DND-41 (cell line): ENCODE measurements around the gene PSMD13.

Experiments used
- ATAC-seq: fragments of 200-7000 bp; cut with Tn5 transposase; 3 replicates; pipeline ENCODE4 v1.9.1; 2021; ENCODE audit warnings: low read depth; ENCODE audit not compliant: insufficient read depth
- DNase-seq: peaks from one replicate; pipeline ENCODE4 v3.0.0-alpha.2; 2020
- H2AFZ ChIP-seq: 2 replicates; pipeline ENCODE4 v1.6.0; 2012; ENCODE audit warnings: low read depth, low read length
- H3K27ac ChIP-seq: 2 replicates; pipeline ENCODE4 v1.5.1; 2012; ENCODE audit warnings: low read length, inconsistent platforms
- H3K27me3 ChIP-seq: fragments of 200-600 bp; sonication (generic); 2 replicates; pipeline ENCODE4 v1.6.0; 2012; ENCODE audit warnings: low read length, mild to moderate bottlenecking, inconsistent platforms; ENCODE audit not compliant: insufficient read depth, poor library complexity
- H3K36me3 ChIP-seq: 2 replicates; pipeline ENCODE4 v1.5.1; 2012; ENCODE audit warnings: low read length, inconsistent platforms; ENCODE audit not compliant: insufficient read depth
- H3K4me1 ChIP-seq: 2 replicates; pipeline ENCODE4 v1.5.1; 2012; ENCODE audit warnings: mild to moderate bottlenecking, low read length; ENCODE audit not compliant: insufficient read depth
- H3K4me2 ChIP-seq: 2 replicates; pipeline ENCODE4 v1.6.0; 2012; ENCODE audit warnings: mild to moderate bottlenecking, moderate library complexity, low read length, inconsistent platforms; ENCODE audit not compliant: insufficient read depth
- H3K4me3 ChIP-seq, 2 experiments: fragments of 200-600 bp in 1 of 2; shearing (Covaris generic) in 1 of 2; 2 replicates each; pipeline ENCODE4 v1.5.1; 2012 to 2016; ENCODE audit warnings: inconsistent platforms in 2 of 2, low read length in 2 of 2, mild to moderate bottlenecking in 2 of 2, low read depth in 1 of 2, moderate library complexity in 1 of 2
- H3K79me2 ChIP-seq: 2 replicates; pipeline ENCODE4 v1.6.0; 2012; ENCODE audit warnings: low read length, inconsistent platforms; ENCODE audit not compliant: insufficient read depth
- H3K9ac ChIP-seq: 2 replicates; pipeline ENCODE4 v1.6.0; 2012; ENCODE audit warnings: low read depth, mild to moderate bottlenecking, inconsistent platforms, low read length, moderate library complexity
- H3K9me3 ChIP-seq: 2 replicates; pipeline ENCODE4 v1.5.1; 2012; ENCODE audit warnings: low read length, moderate library complexity, mild to moderate bottlenecking, inconsistent platforms; ENCODE audit not compliant: insufficient read depth, severe bottlenecking
- H4K20me1 ChIP-seq: 2 replicates; pipeline ENCODE4 v1.6.0; 2012; ENCODE audit warnings: low read length; ENCODE audit not compliant: insufficient read depth
- CTCF ChIP-seq: IDR thresholded peaks from 2 replicates; pipeline ENCODE4 v1.5.1; 2012; ENCODE audit warnings: borderline replicate concordance, low read length, moderate library complexity, mild to moderate bottlenecking; ENCODE audit not compliant: poor library complexity, severe bottlenecking; ENCODE audit errors: extremely low read depth
- EZH2 ChIP-seq: IDR thresholded peaks from 3 replicates; pipeline ENCODE4 v1.6.1; 2012; ENCODE audit warnings: borderline replicate concordance, low read depth, mild to moderate bottlenecking, moderate library complexity, low read length, inconsistent platforms; ENCODE audit not compliant: severe bottlenecking

Gene PSMD13

GRCh38 chr11:199782-200181 lies 37.0 kb upstream of the PSMD13 start:
- Histone ChIP-seq H3K27ac (no peak overlapping the region), H3K9me3 (no peaks in the 10 kb centered on the region), H3K9ac (no peak overlapping the region), H3K4me2 (no peak overlapping the region), H3K36me3 (peaks cover 11% of the 10 kb centered on the region), H3K4me3 (no peak overlapping the region), H2AFZ (no peak overlapping the region), H3K79me2 (no peaks in the 10 kb centered on the region; the same call in 1 of the 2 replicates), H3K27me3 (no peaks in the 10 kb centered on the region), H4K20me1 (peaks cover 21% of the 10 kb centered on the region; the same call in 1 of the 2 replicates), H3K4me1 (no peaks in the 10 kb centered on the region)
- ATAC-seq (peak; percentile 38; the same call in 1 of the 3 replicates), DNase-seq (peak; percentile 4)
- TF ChIP-seq EZH2: no peak

- TF ChIP-seq EZH2: no peak
- TF ChIP-seq CTCF: no peak
- Histone ChIP-seq H3K9ac (no peak overlapping the region), H3K4me3 (no peak overlapping the region), H3K36me3 (peaks cover 17% of the 10 kb centered on the region), H3K27me3 (no peaks in the 10 kb centered on the region), H4K20me1 (peaks cover 24% of the 10 kb centered on the region), H3K79me2 (peaks cover 6% of the 10 kb centered on the region), H3K27ac (no peak overlapping the region), H2AFZ (no peak overlapping the region), H3K9me3 (no peaks in the 10 kb centered on the region), H3K4me1 (peaks cover 4% of the 10 kb centered on the region), H3K4me2 (no peak overlapping the region)
- no peak for ATAC-seq
- DNase-seq: no peak
Observed at GRCh38 chr11:200224-201003, 36.4 kb upstream of the PSMD13 start.

- no peak overlapping the region for H3K9ac ChIP-seq
- no peak overlapping the region for H3K27ac ChIP-seq
- no peak overlapping the region for H3K4me3 ChIP-seq
- H3K9me3 ChIP-seq: no peaks in the 10 kb centered on the region
- ATAC-seq: no peak
- no peak for DNase-seq
- H3K4me1 ChIP-seq: peaks cover 17% of the 10 kb centered on the region
- peaks cover 21% of the 10 kb centered on the region for H3K36me3 ChIP-seq
- H3K79me2 ChIP-seq: peaks cover 22% of the 10 kb centered on the region
- H4K20me1 ChIP-seq: peaks cover 37% of the 10 kb centered on the region
- TF ChIP-seq EZH2: no peak
- TF ChIP-seq CTCF: no peak
- no peak overlapping the region for H2AFZ ChIP-seq
- H3K27me3 ChIP-seq: no peaks in the 10 kb centered on the region
- no peak overlapping the region for H3K4me2 ChIP-seq
Observed at GRCh38 chr11:201966-202365, 34.8 kb upstream of the PSMD13 start.

- TF ChIP-seq EZH2 (no peak), CTCF (no peak)
- no peak overlapping the region for H3K27ac ChIP-seq
- DNase-seq: peak; percentile 3
- H3K27me3 ChIP-seq: no peaks in the 10 kb centered on the region
- peaks cover 37% of the 10 kb centered on the region for H4K20me1 ChIP-seq
- H3K4me1 ChIP-seq: peaks cover 17% of the 10 kb centered on the region
- H3K4me2 ChIP-seq: no peak overlapping the region
- no peak overlapping the region for H3K9ac ChIP-seq
- no peaks in the 10 kb centered on the region for H3K9me3 ChIP-seq
- H3K79me2 ChIP-seq: peaks cover 24% of the 10 kb centered on the region
- peaks cover 21% of the 10 kb centered on the region for H3K36me3 ChIP-seq
- no peak overlapping the region for H2AFZ ChIP-seq
- ATAC-seq: no peak
- H3K4me3 ChIP-seq: no peak overlapping the region
Observed at GRCh38 chr11:202490-202889, 34.3 kb upstream of the PSMD13 start.
